A172 (cell line): ENCODE data around the gene FNDC7. TPM values are rescaled to one million over a fixed set of nuclear protein-coding genes. Genes with fewer than 3 reads are reported as not detected.
"Not testable (repeated sequence)": the region's sequence is repeated elsewhere in the genome, so short reads cannot be mapped to it uniquely, and the experiment has no call there.

ENCODE experiments used
- DNase-seq: peaks from one replicate; pipeline ENCODE4 v3.0.0-alpha.2; 2015; ENCODE audit warnings: low spot score
- total RNA-seq: library from RNA; depleted of rRNA; stranded (reverse); fragments of >200 nt; shearing (Covaris generic); gene quantifications from 2 replicates; pipeline ENCODE4 v1.2.3, GENCODE V29; 2014; rRNA removed

Gene FNDC7
- not detected in 2 replicates for total RNA-seq

GRCh38 chr1:108712606-108713150 is at the start of gene FNDC7:
Gene FNDC7 (plus strand): TSS chr1:108712908. CDS start chr1:108712934, 26 bp downstream.
- no peak for DNase-seq

- no peak for DNase-seq
Observed at GRCh38 chr1:108663074-108663473, 49.6 kb upstream of the FNDC7 start.

- DNase-seq = no peak
Observed at GRCh38 chr1:108664481-108664880, 48.2 kb upstream of the FNDC7 start.

- DNase-seq = no peak
Observed at GRCh38 chr1:108665067-108665466, 47.6 kb upstream of the FNDC7 start.

- DNase-seq = no peak
Observed at GRCh38 chr1:108665771-108666170, 46.9 kb upstream of the FNDC7 start.

- DNase-seq = not testable (repeated sequence)
Observed at GRCh38 chr1:108667422-108667821, 45.3 kb upstream of the FNDC7 start.

GRCh38 chr1:108668777-108669176 is 43.9 kb upstream of the FNDC7 start:
- DNase-seq = no peak

- DNase-seq = no peak
Observed at GRCh38 chr1:108669679-108670078, 43.0 kb upstream of the FNDC7 start.

- no peak for DNase-seq
Observed at GRCh38 chr1:108670131-108670773, 42.5 kb upstream of the FNDC7 start.

GRCh38 chr1:108671143-108671542 is 41.6 kb upstream of the FNDC7 start:
- DNase-seq = no peak

- DNase-seq = no peak
Observed at GRCh38 chr1:108678706-108679105, 34.0 kb upstream of the FNDC7 start.

- DNase-seq = no peak
Observed at GRCh38 chr1:108679586-108680213, 33.0 kb upstream of the FNDC7 start.

GRCh38 chr1:108681701-108682100 is 31.0 kb upstream of the FNDC7 start:
- DNase-seq = peak; percentile 57

- no peak for DNase-seq
Observed at GRCh38 chr1:108685529-108685928, 27.2 kb upstream of the FNDC7 start.

GRCh38 chr1:108686614-108687313 is 25.9 kb upstream of the FNDC7 start:
- DNase-seq = no peak

GRCh38 chr1:108691128-108691941 is 21.4 kb upstream of the FNDC7 start:
- peak; percentile 9 for DNase-seq

- peak; percentile 85 for DNase-seq
Observed at GRCh38 chr1:108691942-108692723, 20.6 kb upstream of the FNDC7 start, which contains the start of gene PRPF38B. Gene PRPF38B (plus strand): TSS chr1:108692310. CDS start chr1:108692592, 282 bp downstream.

GRCh38 chr1:108692724-108693655 is 19.7 kb upstream of the FNDC7 start:
- peak; percentile 60 for DNase-seq

GRCh38 chr1:108695535-108695934 is 17.2 kb upstream of the FNDC7 start:
- no peak for DNase-seq
